HEK293T (cell line): ENCODE data around the gene MVD.

Experiments
- ARNT ChIP-seq: fragments of 450-650 bp; IDR thresholded peaks from 2 replicates; pipeline ENCODE4 v1.6.1; 2017; ENCODE audit warnings: mild to moderate bottlenecking
- BHLHE40 ChIP-seq: fragments of 450-650 bp; IDR thresholded peaks from 2 replicates; pipeline ENCODE4 v1.6.1; 2016; ENCODE audit warnings: mild to moderate bottlenecking, moderate library complexity, borderline replicate concordance
- ELF4 ChIP-seq: fragments of 450-650 bp; IDR thresholded peaks from 2 replicates; pipeline ENCODE4 v1.6.1; 2017; ENCODE audit warnings: antibody characterized with exemption
- FOXA1 ChIP-seq: fragments of 450-650 bp; IDR thresholded peaks from 2 replicates; pipeline ENCODE4 v1.6.1; 2016; ENCODE audit warnings: mild to moderate bottlenecking
- FOXK2 ChIP-seq: fragments of 450-650 bp; IDR thresholded peaks from 2 replicates; pipeline ENCODE4 v1.6.1; 2016; ENCODE audit warnings: mild to moderate bottlenecking
- FOXM1 ChIP-seq: fragments of 450-650 bp; IDR thresholded peaks from 2 replicates; pipeline ENCODE4 v1.6.1; 2017; ENCODE audit warnings: mild to moderate bottlenecking, borderline replicate concordance
- HDGF ChIP-seq: fragments of 450-650 bp; IDR thresholded peaks from 2 replicates; pipeline ENCODE4 v1.6.1; 2017; ENCODE audit warnings: antibody characterized with exemption, borderline replicate concordance
- L3MBTL2 ChIP-seq: fragments of 450-650 bp; conservative IDR thresholded peaks from 2 replicates; pipeline ENCODE4 v1.6.1; 2016; ENCODE audit warnings: mild to moderate bottlenecking
- NFRKB ChIP-seq: fragments of 450-650 bp; IDR thresholded peaks from 2 replicates; pipeline ENCODE4 v1.6.1; 2016; ENCODE audit warnings: mild to moderate bottlenecking, moderate library complexity
- SUZ12 ChIP-seq: fragments of 450-650 bp; IDR thresholded peaks from 2 replicates; pipeline ENCODE4 v1.6.1; 2016; ENCODE audit warnings: mild to moderate bottlenecking
- TARDBP ChIP-seq: fragments of 450-650 bp; IDR thresholded peaks from 2 replicates; pipeline ENCODE4 v1.6.1; 2016
- TF ChIP-seq, protein P1 (sequence below): fragments of 450-650 bp; IDR thresholded peaks from 2 replicates; pipeline ENCODE4 v1.6.1; 2016

GRCh38 chr16:88695218-88695617 lies 32.3 kb upstream of the MVD start:
- TF ChIP-seq SUZ12 = no peak
- no peak for TF ChIP-seq BHLHE40
- TF ChIP-seq TARDBP = no peak
- TF ChIP-seq FOXA1 = no peak
- TF ChIP-seq HDGF = no peak
- TF ChIP-seq ARNT = no peak
- no peak for TF ChIP-seq FOXM1
- no peak for TF ChIP-seq ELF4
- TF ChIP-seq, protein P1, sequence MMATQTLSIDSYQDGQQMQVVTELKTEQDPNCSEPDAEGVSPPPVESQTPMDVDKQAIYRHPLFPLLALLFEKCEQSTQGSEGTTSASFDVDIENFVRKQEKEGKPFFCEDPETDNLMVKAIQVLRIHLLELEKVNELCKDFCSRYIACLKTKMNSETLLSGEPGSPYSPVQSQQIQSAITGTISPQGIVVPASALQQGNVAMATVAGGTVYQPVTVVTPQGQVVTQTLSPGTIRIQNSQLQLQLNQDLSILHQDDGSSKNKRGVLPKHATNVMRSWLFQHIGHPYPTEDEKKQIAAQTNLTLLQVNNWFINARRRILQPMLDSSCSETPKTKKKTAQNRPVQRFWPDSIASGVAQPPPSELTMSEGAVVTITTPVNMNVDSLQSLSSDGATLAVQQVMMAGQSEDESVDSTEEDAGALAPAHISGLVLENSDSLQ = no peak
- TF ChIP-seq L3MBTL2 = no peak
- TF ChIP-seq FOXK2 = no peak
- TF ChIP-seq NFRKB = no peak
